ENCODE results near the gene TMEM97. TPM values are rescaled to one million over a fixed set of nuclear protein-coding genes. Genes with fewer than 3 reads are reported as not detected.

The TMEM97 gene
- total RNA-seq, 1 donor from 2014 or later: 60.5 TPM

GRCh38 chr17:28333083-28333746 is 14.2 kb downstream of the TMEM97 start:
- Mint-ChIP-seq H3K36me3 (ENCODE audit: unreplicated experiment) (peaks cover 18% of the 10 kb centered on the region), H3K4me3 (ENCODE audit: unreplicated experiment) (peak overlapping the region; percentile 98), H3K4me1 (ENCODE audit: unreplicated experiment) (peaks cover 60% of the 10 kb centered on the region), H3K9me3 (ENCODE audit: unreplicated experiment) (no peaks in the 10 kb centered on the region), H3K27ac (ENCODE audit: unreplicated experiment) (peak overlapping the region; percentile 7), H3K27me3 (ENCODE audit: unreplicated experiment) (no peaks in the 10 kb centered on the region)
- no peak for DNase-seq (ENCODE audit: extremely low spot score, unreplicated experiment)
- TF ChIP-seq CTCF (IDR thresholded peaks at IDR 0.05): no peak

GRCh38 chr17:28334171-28334570 is 15.2 kb downstream of the TMEM97 start:
- DNase-seq (ENCODE audit: extremely low spot score, unreplicated experiment): no peak
- Mint-ChIP-seq H3K36me3 (ENCODE audit: unreplicated experiment) (peaks cover 10% of the 10 kb centered on the region), H3K4me3 (ENCODE audit: unreplicated experiment) (peak overlapping the region; percentile 98), H3K27me3 (ENCODE audit: unreplicated experiment) (no peaks in the 10 kb centered on the region), H3K4me1 (ENCODE audit: unreplicated experiment) (peaks cover 56% of the 10 kb centered on the region), H3K9me3 (ENCODE audit: unreplicated experiment) (no peaks in the 10 kb centered on the region), H3K27ac (ENCODE audit: unreplicated experiment) (peak overlapping the region; percentile 95)
- no peak for TF ChIP-seq CTCF (IDR thresholded peaks at IDR 0.05)

GRCh38 chr17:28334666-28335200 is 15.7 kb downstream of the TMEM97 start:
- Mint-ChIP-seq H3K27me3 (ENCODE audit: unreplicated experiment) (no peaks in the 10 kb centered on the region), H3K36me3 (ENCODE audit: unreplicated experiment) (peaks cover 16% of the 10 kb centered on the region)
- no peak for TF ChIP-seq CTCF (IDR thresholded peaks at IDR 0.05)

GRCh38 chr17:28335201-28335958 is 16.4 kb downstream of the TMEM97 start, which contains the start of the genes IFT20 and TNFAIP1:
TSS of gene IFT20 (minus strand) at chr17:28335472. CDS start at chr17:28331985, 3,487 bp downstream.
TSS of gene TNFAIP1 (plus strand) at chr17:28335761. CDS start at chr17:28339522, 3,761 bp downstream.
- no peaks in the 10 kb centered on the region for H3K9me3 Mint-ChIP-seq (ENCODE audit: unreplicated experiment)
- no peaks in the 10 kb centered on the region for H3K27me3 Mint-ChIP-seq (ENCODE audit: unreplicated experiment)
- peaks cover 55% of the 10 kb centered on the region for H3K4me1 Mint-ChIP-seq (ENCODE audit: unreplicated experiment)

More at GRCh38 chr17:28334666-28335200, 15.7 kb downstream of the TMEM97 start:
- no peak for DNase-seq (ENCODE audit: extremely low spot score, unreplicated experiment)
- peaks cover 55% of the 10 kb centered on the region for H3K4me1 Mint-ChIP-seq (ENCODE audit: unreplicated experiment)
- no peaks in the 10 kb centered on the region for H3K9me3 Mint-ChIP-seq (ENCODE audit: unreplicated experiment)
- H3K27ac Mint-ChIP-seq (ENCODE audit: unreplicated experiment): peak overlapping the region; percentile 95
- peak overlapping the region; percentile 98 for H3K4me3 Mint-ChIP-seq (ENCODE audit: unreplicated experiment)

More at GRCh38 chr17:28335201-28335958, 16.4 kb downstream of the TMEM97 start, which contains the start of the genes IFT20 and TNFAIP1:
- peaks cover 16% of the 10 kb centered on the region for H3K36me3 Mint-ChIP-seq (ENCODE audit: unreplicated experiment)
- peak within 1 kb of the TSS; percentile 98 for H3K4me3 Mint-ChIP-seq (ENCODE audit: unreplicated experiment)
- peak within 1 kb of the TSS; percentile 98 for H3K27ac Mint-ChIP-seq (ENCODE audit: unreplicated experiment)
- no peak for TF ChIP-seq CTCF (IDR thresholded peaks at IDR 0.05)
- DNase-seq (ENCODE audit: extremely low spot score, unreplicated experiment): peak; percentile 100
